WI38 (cell line): ENCODE results near the gene KRTAP17-1.
"Not testable (repeated sequence)": the region's sequence is repeated elsewhere in the genome, so short reads cannot be mapped to it uniquely, and the experiment has no call there.

ENCODE experiments used
- H3K4me3 ChIP-seq: 2 replicates; pipeline ENCODE4 v1.5.1; 2011; ENCODE audit warnings: low read depth, mild to moderate bottlenecking, control low read depth, low read length
- TF ChIP-seq, protein P1 (sequence below): IDR thresholded peaks from 2 replicates; pipeline ENCODE4 v1.5.1; 2012; ENCODE audit warnings: low read depth, mild to moderate bottlenecking, control low read depth, low read length

The KRTAP17-1 gene

DNA sequence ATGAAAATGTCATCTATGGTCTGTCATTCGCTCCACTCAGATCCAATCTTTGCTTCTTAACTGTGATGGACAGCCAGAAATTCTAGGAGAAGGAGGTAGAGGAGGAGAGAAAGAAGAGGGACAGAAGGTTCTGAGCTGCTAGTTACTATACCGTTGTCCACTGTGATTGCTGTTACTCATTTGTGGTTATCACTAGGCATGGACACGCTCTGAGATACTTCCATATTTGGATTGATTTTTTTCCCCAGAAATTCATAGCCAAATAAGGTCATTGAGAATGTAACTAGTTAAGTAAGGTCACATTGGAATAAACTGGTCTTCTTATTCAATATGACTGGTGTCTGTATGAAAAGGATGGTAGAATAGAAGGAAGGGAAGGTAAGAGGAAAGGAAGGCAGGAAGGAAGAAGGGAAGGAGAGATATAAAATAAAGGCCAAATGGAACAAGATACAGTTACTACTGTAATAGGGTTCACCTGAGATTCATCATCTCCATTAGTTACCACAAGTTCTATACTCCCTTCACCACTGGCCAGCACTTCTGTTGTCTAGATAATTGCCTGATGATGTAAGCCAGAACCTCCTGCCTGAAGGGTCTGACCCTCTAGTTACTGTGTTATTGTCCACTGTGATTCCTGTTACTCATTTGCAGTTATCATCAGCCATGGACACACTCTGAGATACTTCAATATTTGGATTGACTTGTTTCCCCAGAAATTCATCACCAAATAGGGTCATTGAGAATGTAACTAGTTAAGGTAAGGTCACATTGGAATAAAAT lies 37.1 kb downstream of the KRTAP17-1 start:
- H3K4me3 ChIP-seq: no peak overlapping the region
- TF ChIP-seq, protein P1, sequence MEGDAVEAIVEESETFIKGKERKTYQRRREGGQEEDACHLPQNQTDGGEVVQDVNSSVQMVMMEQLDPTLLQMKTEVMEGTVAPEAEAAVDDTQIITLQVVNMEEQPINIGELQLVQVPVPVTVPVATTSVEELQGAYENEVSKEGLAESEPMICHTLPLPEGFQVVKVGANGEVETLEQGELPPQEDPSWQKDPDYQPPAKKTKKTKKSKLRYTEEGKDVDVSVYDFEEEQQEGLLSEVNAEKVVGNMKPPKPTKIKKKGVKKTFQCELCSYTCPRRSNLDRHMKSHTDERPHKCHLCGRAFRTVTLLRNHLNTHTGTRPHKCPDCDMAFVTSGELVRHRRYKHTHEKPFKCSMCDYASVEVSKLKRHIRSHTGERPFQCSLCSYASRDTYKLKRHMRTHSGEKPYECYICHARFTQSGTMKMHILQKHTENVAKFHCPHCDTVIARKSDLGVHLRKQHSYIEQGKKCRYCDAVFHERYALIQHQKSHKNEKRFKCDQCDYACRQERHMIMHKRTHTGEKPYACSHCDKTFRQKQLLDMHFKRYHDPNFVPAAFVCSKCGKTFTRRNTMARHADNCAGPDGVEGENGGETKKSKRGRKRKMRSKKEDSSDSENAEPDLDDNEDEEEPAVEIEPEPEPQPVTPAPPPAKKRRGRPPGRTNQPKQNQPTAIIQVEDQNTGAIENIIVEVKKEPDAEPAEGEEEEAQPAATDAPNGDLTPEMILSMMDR: no peak

DNA sequence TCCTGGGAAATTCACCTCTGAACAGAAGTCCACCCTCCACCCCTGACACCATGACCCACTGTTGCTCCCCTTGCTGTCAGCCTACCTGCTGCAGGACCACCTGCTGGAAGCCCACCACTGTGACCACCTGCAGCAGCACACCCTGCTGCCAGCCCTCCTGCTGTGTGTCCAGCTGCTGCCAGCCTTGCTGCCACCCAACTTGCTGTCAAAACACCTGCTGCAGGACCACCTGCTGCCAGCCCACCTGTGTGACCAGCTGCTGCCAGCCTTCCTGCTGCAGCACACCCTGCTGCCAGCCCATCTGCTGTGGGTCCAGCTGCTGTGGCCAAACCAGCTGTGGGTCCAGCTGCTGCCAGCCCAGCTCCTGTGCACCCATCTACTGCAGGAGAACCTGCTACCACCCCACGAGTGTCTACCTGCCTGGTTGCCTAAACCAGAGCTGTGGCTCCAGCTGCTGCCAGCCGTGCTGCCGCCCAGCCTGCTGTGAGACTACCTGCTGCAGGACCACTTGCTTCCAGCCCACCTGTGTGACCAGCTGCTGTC lies 39.8 kb downstream of the KRTAP17-1 start, which contains the start of gene KRTAP9-7:
KRTAP9-7 (plus strand) TSS at position 51 of the 543 bp plus-strand sequence; CDS start at position 51, 0 bp downstream.
- not testable (repeated sequence) for H3K4me3 ChIP-seq

DNA sequence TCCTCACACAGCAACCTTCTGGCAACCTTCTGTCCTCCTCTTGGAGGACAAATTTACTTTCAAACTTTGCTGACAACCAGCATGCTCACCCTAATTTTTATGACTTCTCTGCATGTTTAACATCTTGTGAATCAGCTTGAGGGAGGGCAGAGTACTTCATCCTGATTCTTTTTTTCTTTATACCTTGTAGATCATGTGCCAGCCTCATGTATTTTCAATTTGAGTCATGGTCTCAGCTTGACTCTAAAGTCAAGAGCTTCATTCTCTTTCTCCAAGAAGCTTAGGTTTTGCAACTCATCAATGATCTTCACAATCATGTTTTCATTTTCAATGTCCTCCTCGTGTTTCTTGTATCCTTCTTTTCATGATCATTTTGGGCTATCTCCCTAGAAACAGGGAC lies 43.7 kb downstream of the KRTAP17-1 start:
- no peak overlapping the region for H3K4me3 ChIP-seq
- TF ChIP-seq, protein P1: no peak

DNA sequence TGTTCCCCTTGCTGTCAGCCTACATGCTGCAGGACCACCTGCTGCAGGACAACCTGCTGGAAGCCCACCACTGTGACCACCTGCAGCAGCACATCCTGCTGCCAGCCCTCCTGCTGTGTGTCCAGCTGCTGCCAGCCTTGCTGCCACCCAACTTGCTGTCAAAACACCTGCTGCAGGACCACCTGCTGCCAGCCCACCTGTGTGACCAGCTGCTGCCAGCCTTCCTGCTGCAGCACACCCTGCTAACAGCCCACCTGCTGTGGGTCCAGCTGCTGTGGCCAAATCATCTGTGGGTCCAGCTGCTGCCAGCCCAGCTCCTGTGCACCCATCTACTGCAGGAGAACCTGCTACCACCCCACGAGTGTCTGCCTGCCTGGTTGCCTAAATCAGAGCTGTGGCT lies 44.2 kb downstream of the KRTAP17-1 start:
- H3K4me3 ChIP-seq: not testable (repeated sequence)

DNA sequence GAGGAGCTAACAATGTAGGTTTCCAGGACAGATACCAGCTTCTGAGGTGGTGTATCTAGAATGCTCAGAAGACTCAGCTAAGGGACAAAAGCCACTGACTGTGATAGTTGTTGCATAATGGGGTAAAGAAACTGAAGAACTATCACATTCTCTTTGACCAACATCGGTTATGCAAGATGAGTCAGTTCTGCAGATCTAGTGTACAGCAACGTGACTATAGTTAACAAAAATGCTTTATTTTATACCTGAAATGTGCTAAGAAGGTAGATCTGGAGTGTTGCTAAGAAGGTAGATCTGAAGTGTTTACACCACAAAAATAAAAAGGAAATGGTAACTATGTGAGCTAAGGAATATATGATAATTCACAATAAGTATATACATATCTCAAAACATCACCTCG lies 47.8 kb downstream of the KRTAP17-1 start:
- H3K4me3 ChIP-seq: no peak overlapping the region
- TF ChIP-seq, protein P1: no peak

DNA sequence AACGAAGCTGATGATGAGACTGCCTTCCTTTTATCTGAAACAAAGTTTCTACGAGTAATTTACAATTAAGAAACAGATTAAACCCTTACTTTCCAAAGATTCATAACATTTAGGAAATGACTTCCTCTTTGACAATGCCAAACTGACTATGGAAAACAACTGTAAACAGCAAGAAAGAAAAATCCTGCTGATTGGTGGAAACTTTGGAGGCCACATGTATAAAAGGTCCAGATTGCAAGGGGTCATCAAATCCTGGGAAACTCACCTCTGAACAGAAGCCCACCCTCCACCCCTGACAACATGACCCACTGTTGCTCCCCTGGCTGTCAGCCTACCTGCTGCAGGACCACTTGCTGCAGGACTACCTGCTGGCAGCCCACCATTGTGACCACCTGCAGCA lies 50.4 kb downstream of the KRTAP17-1 start, which contains the start of gene KRTAP9-6:
KRTAP9-6 (plus strand) TSS at position 301 of the 400 bp plus-strand sequence; CDS start at position 301, 0 bp downstream.
- H3K4me3 ChIP-seq: no peak within 1 kb of the TSS
- TF ChIP-seq, protein P1: no peak
